Amniotic stem cell (primary cell): ENCODE measurements around the gene ISCU.

Source experiments
- DNase-seq: peaks from one replicate; lab custom pipeline; 2025; lab: John Stamatoyannopoulos, UW

ISCU gene

GRCh38 chr12:108562348-108563135 lies at the start of gene ISCU:
TSS of gene ISCU (plus strand) at chr12:108562596. CDS start at chr12:108562623, 27 bp downstream.
- DNase-seq, result peak; percentile 95

DNA sequence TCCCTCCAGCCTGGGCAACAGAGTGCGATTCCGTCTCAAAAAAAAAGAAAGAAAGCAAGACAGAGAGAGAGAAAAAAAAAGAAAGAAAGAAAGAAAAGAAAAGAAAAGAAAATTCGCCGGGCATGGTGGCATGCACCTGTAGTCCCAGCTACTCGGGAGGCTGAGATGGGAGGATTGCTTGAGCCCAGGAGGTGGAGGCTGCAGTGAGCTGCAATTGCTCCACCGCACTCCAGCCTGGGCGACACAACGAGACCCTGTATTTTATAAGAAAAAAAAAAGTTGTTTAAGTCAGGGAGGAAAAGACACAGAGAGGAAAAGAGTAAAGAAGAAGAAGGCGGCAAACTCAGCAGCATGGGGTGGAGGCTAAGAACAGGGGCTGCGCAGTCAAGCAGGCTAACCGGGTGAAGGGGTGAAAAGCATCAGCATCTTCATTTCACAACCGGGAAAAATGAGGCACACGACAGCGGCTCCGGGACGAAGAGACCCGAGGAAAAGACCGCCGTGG lies 47.9 kb upstream of the ISCU start:
- DNase-seq, result no peak

- peak; percentile 98 for DNase-seq
These were observed 47.2 kb upstream of the ISCU start, which contains the start of gene FICD for GRCh38 chr12:108514973-108515814. TSS of gene FICD (plus strand) at chr12:108515277. CDS start at chr12:108516973, 1,696 bp downstream.

- no peak for DNase-seq
These were observed 46.5 kb upstream of the ISCU start for GRCh38 chr12:108515916-108516315.

GRCh38 chr12:108516511-108517275 lies 45.7 kb upstream of the ISCU start:
- no peak for DNase-seq

DNA sequence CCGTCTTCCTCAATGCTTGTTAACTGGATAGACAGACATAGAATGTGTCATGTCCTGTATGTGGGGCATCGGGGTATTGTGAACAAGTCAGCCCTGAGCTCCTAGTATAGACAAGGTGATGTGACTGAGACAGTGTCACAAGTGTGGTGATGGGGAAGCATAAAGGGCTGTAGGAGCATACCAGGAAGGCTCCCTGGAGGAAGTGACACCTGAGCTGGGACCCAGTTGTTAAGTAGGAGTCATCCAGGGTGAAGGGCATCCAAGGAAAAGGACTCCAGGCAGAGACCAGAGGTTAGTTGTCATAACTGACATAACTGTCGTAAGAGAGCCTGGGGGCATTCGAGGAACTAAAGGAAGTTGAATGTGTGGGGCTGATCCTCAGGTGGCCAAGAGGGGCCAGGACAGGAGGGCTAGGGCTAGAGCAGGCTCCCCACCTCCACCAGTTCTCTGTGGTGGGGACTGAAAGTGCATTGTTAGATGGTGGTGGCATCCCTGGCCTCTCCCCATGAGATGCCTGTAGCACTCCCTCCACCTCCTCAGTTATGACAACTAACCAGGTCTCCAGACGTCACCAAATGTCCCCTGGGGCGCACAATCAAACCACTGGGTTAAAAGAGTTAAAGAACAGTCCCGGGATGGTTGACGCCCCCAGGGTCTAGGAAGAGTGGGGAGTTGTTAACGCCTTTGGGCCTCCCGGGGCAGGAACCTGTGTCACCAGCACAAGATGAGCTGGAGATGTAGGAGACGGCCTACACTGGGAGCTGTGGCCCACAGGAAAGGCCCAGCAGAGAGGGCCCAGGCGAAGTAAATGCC lies 44.9 kb upstream of the ISCU start:
- no peak for DNase-seq

DNA sequence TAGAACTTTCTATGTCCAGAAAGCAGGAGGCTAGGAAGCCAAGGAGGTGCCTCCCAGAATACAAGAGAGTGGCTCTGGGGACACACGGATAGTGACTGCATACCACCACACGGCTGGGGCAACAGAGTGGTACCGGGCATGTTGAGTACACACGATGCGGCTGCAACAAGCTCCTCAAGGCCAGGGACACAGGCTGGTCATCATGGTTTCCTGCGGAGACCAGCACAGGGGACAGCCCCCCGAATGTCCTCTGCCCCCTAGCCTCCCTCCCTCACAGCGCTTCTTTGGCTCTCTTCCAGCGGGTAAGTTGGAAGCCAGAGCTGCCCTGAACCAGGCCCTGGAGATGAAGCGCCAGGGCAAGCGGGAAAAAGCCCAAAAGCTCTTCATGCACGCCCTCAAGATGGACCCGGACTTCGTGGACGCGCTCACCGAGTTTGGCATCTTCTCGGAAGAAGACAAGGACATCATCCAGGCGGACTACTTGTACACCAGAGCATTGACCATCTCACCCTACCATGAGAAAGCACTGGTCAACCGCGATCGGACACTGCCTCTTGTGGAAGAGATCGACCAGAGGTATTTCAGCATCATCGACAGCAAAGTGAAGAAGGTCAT lies 44.2 kb upstream of the ISCU start:
- DNase-seq, result no peak

DNA sequence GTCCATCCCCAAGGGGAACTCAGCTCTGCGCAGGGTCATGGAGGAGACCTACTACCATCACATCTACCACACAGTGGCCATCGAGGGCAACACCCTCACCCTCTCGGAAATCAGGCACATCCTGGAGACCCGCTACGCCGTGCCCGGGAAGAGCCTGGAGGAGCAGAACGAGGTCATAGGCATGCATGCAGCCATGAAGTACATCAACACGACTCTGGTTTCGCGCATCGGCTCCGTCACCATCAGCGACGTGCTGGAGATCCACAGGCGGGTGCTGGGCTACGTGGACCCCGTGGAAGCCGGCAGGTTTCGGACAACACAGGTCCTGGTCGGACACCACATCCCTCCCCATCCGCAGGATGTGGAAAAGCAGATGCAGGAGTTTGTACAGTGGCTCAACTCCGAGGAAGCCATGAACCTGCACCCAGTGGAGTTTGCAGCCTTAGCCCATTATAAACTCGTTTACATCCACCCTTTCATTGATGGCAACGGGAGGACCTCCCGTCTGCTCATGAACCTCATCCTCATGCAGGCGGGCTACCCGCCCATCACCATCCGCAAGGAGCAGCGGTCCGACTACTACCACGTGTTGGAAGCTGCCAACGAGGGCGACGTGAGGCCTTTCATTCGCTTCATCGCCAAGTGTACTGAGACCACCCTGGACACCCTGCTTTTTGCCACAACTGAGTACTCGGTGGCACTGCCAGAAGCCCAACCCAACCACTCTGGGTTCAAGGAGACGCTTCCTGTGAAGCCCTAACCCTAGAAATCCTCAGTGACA lies 43.5 kb upstream of the ISCU start:
- no peak for DNase-seq

DNA sequence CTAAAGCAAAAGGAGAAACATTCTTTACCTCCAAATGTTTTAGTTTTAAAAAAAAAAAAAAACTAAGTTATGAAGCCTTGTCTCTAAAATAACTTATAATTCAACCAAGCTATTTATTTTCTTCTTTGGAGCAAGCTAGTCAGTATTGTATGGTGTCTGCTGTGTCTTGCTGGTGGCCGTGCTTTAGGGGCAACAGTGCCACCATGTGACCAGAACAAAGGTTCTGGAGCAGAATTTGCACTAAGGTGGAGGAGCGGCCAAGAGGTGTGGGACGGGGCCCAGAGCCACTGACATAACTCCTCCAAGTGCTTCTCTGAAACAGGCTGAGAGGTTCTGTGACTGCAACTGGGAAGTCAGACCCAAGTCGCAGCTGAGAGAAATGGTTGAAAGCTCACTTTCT lies 42.8 kb upstream of the ISCU start:
- no peak for DNase-seq

GRCh38 chr12:108523365-108523764 lies 39.0 kb upstream of the ISCU start:
- DNase-seq, result no peak

DNA sequence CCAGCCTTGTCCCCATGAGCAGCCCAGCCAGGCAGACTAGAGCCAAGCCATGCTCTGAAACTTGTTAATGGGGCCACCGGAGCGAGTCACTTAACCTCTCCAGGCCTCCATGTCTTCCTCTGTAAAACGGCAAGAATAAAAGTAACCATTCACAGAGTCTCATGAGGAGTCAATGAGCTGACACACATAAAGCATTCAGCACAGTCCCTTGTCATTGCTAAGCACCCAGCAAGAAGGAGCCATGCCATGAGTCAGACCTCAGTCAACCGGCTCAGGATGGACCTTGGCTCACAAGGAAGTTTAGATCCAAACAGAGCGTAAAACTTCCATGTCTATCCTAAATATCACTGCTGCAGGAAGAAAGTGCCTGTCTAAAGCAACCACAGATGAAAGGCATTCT lies 36.7 kb upstream of the ISCU start:
- no peak for DNase-seq

DNA sequence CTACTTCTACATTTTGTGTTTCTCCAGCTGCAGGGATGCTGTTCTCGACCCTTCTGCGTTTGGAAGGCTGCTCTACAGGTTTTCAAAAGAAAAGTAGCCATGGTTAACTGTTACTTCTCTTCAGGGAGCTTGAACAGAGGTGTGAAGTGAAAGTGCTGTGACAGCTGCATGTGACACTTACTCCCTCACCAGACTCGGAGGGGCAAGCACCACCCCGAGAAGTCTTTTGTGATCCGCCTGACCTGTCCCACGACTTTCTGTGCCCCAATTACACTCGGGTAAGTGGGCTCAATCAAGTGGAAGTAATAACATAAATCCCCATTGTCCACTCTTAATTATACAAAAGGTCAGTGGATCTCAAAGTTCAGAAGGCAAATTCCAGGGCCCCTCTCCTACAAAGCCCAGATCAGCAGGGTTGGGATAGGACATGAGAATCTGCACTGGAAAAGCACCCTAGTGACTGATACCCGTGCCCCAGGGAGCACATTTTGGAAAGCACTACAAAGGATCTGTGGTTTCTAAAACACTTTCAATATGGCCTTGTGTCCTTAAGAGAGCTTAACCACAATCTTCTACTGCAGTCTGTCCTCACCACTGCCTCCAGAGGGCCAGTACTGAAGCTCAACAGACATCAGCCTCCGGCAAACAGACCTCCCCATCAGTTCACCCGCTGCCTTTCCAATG lies 35.8 kb upstream of the ISCU start:
- DNase-seq, result no peak

GRCh38 chr12:108527166-108527496 lies 35.3 kb upstream of the ISCU start:
- DNase-seq, result no peak

DNA sequence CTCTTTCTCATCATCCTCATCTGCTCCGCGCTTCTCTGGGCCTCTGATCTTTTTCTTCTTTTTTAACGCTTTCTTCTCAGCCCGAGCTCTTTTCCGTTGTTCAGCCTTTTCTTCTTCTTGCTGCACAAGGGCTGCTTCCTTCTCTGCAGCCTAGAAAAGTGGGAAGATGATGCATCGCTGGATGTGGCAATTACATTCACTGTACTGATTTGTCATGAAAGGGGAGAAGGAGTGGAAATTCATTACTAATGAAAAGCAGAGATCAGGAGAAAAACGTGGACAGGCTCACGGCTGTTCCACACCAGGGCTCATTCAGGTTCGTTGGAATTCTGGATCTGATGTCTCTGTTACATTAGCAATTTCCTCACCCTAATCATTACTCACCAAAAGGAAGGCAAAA lies 32.2 kb upstream of the ISCU start:
- DNase-seq, result no peak

DNA sequence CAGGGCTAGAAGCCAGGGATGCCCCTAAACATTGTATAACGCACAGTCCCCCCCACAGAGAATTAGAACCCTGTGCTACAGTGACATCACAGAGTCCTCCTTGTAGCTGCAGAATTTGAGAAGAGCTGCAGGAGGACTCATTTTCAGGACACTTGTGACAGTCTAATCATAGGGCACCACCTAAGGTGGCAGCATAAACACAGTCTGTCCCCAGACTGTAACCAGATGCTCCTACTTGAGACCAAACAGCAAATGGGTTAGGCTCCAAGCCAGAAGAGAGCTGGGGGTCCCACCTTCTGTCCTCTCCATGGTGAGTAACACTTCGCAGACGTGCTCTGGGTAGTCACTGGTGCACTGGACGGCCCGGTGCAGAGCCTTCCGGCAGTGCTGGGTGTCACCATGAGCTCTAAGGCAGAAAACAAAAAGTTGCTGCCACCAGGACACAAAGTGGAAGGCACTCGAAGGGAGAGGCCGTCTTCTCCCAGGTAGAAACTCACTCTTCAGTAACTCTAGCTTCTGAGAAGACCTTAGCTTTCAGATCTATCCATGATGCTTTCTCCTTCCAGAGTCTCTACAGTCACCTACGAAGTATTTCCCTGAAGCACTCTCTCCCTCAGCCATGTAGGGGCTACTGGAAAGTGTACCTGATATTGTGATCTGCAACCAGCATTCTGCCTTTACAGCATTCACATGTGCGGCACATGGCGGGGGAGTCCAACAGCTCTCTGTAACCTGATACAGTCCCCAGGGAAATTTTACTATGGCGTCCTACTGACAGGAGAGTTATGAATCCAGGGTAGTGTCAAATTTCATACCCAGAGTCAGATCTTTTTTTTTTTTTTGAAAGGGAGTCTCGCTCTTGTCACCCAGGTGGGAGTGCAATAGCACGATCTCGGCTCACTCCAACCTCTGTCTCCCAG lies 30.2 kb upstream of the ISCU start:
- DNase-seq, result no peak

- DNase-seq, result no peak
These were observed 24.2 kb upstream of the ISCU start for GRCh38 chr12:108538146-108538545.

- DNase-seq, result no peak
These were observed 23.7 kb upstream of the ISCU start for GRCh38 chr12:108538616-108539195.

DNA sequence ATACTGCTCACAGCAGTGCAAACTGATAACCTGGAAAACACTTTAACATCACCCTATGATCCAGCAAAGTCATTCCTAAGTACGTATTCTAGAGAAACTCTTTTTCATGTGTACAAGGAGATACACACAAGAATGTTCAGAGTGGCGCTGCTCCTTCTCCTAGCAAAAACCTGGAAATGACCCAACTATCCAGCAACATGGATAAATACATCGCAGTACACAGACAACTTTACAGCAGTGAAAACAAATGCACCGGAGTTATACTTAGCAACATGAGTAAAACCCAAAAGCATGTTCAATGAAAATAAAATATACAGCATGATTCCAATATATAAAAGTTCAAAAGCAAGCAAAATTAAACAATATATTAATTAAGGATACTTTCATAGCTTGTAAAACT lies 20.1 kb upstream of the ISCU start:
- DNase-seq, result no peak
